B cell (primary cell): ENCODE data around the gene GFI1B. TPM values are rescaled to one million over a fixed set of nuclear protein-coding genes. Genes with fewer than 3 reads are reported as not detected.

Experiments
- ATAC-seq: fragments of 200-7000 bp; cut with Tn5 transposase; one replicate; pipeline ENCODE4 v1.10.0; 2021; ENCODE audit warnings: low read depth, mild to moderate bottlenecking, moderate number of reproducible peaks, moderate library complexity
- CTCF ChIA-PET: fragments of 350-600 bp; sonication (Branson Sonifier 250); formaldehyde crosslinking; loops from one replicate; lab custom pipeline; 2021; ENCODE audit warnings: antibody characterized with exemption, inconsistent platforms; lab: Charles Lee
- POLR2A ChIA-PET: fragments of 350-600 bp; sonication (Branson Sonifier 250); formaldehyde crosslinking; loops from one replicate; lab custom pipeline; 2021; ENCODE audit warnings: antibody characterized with exemption; lab: Charles Lee
- DNase-seq: peaks from one replicate; pipeline ENCODE4 v3.0.0; 2013
- H2AFZ ChIP-seq: 2 replicates; pipeline ENCODE4 v1.6.1; 2012; ENCODE audit warnings: mild to moderate bottlenecking, low read depth, low read length; ENCODE audit not compliant: insufficient read depth, poor library complexity, severe bottlenecking
- H3K27ac ChIP-seq, 2 donors: 1 replicate in 1 of 2; 2 replicates in 1 of 2; pipeline ENCODE4 v1.5.1; 2012 to 2013; ENCODE audit warnings: low read length in 2 of 2, mild to moderate bottlenecking in 2 of 2, moderate library complexity in 1 of 2
- H3K27me3 ChIP-seq, 4 experiments: fragments of 200-600 bp in 1 of 4; sonication (generic) in 1 of 4; replicated peaks in 1 of 4; 1 replicate in 2 of 4; 2 replicates in 2 of 4; pipeline versions ENCODE4 v1.6.1 to v1.7.0; 2013 to 2016; ENCODE audit warnings: low read length in 3 of 4, mild to moderate bottlenecking in 2 of 4, mixed read lengths in 1 of 4, moderate library complexity in 1 of 4; ENCODE audit not compliant: insufficient read depth in 4 of 4, control insufficient read depth in 3 of 4; ENCODE audit errors: control extremely low read depth in 1 of 4
- H3K36me3 ChIP-seq, 2 experiments: replicated peaks in 1 of 2; 1 replicate in 1 of 2; 2 replicates in 1 of 2; pipeline versions ENCODE4 v1.6.1 to v1.7.1; 2013; ENCODE audit warnings: low read length in 1 of 2; ENCODE audit not compliant: insufficient read depth in 2 of 2, control insufficient read depth in 1 of 2; ENCODE audit errors: control extremely low read depth in 1 of 2, extremely low read depth in 1 of 2
- H3K4me1 ChIP-seq, 2 donors: fragments of 200-600 bp in 1 of 2; sonication (generic) in 1 of 2; 1 replicate in 1 of 2; 2 replicates in 1 of 2; pipeline versions ENCODE4 v1.5.1 to v1.6.1; 2013 to 2017; ENCODE audit warnings: low read length in 2 of 2; ENCODE audit not compliant: control insufficient read depth in 2 of 2, insufficient read depth in 2 of 2
- H3K4me2 ChIP-seq: replicated peaks from 2 replicates; pipeline ENCODE3; 2012; ENCODE audit warnings: mild to moderate bottlenecking, low read depth, low read length; ENCODE audit not compliant: poor library complexity, severe bottlenecking
- H3K4me3 ChIP-seq, 5 experiments: fragments of 200-600 bp in 1 of 5; sonication (generic) in 1 of 5; 1 replicate in 3 of 5; 2 replicates in 2 of 5; pipeline versions ENCODE4 v1.5.1 to v1.7.0; 2011 to 2016; ENCODE audit warnings: low read length in 4 of 5, mild to moderate bottlenecking in 4 of 5, low read depth in 2 of 5, control low read depth in 1 of 5, moderate library complexity in 1 of 5; ENCODE audit not compliant: insufficient read depth in 1 of 5; ENCODE audit errors: control extremely low read depth in 1 of 5, extremely low read depth in 1 of 5
- H3K79me2 ChIP-seq: fragments of 200-600 bp; sonication (generic); one replicate; pipeline ENCODE4 v1.6.0; 2016; ENCODE audit warnings: low read length; ENCODE audit not compliant: control insufficient read depth, insufficient read depth
- H3K9ac ChIP-seq: fragments of 200-600 bp; sonication (generic); 2 replicates; pipeline ENCODE4 v1.6.1; 2017; ENCODE audit warnings: mild to moderate bottlenecking, low read length, moderate library complexity
- H3K9me3 ChIP-seq, 3 donors: one replicate each; pipeline versions ENCODE4 v1.6.1 to v1.7.1; 2013; ENCODE audit warnings: low read length in 2 of 3; ENCODE audit not compliant: control insufficient read depth in 2 of 3, insufficient read depth in 1 of 3; ENCODE audit errors: control extremely low read depth in 1 of 3
- H4K20me1 ChIP-seq: 2 replicates; pipeline ENCODE4 v1.6.0; 2012; ENCODE audit warnings: mild to moderate bottlenecking, low read length; ENCODE audit not compliant: insufficient read depth, control insufficient read depth, poor library complexity, severe bottlenecking
- H3K27ac Mint-ChIP-seq: one replicate; pipeline ENCODE4 v1.8.0; 2021; ENCODE audit warnings: mixed read lengths
- H3K27me3 Mint-ChIP-seq: one replicate; pipeline ENCODE4 v1.8.0; 2021; ENCODE audit warnings: mixed read lengths
- H3K4me1 Mint-ChIP-seq: one replicate; pipeline ENCODE4 v1.8.0; 2021; ENCODE audit warnings: mixed read lengths
- H3K4me3 Mint-ChIP-seq: one replicate; pipeline ENCODE4 v1.8.0; 2021; ENCODE audit warnings: mixed read lengths
- H3K9me3 Mint-ChIP-seq: one replicate; pipeline ENCODE4 v1.8.0; 2022; ENCODE audit warnings: mixed read lengths; ENCODE audit not compliant: insufficient read depth
- CTCF ChIP-seq: fragments of 200-600 bp; IDR thresholded peaks from one replicate; pipeline ENCODE4 v1.8.0; 2022; ENCODE audit warnings: antibody characterized with exemption, mild to moderate bottlenecking
- EZH2 ChIP-seq: IDR thresholded peaks from 2 replicates; pipeline ENCODE4 v1.6.1; 2012; ENCODE audit warnings: borderline replicate concordance, low read depth, mild to moderate bottlenecking, moderate library complexity, low read length; ENCODE audit not compliant: insufficient read depth, poor library complexity, severe bottlenecking
- WGBS: methylation state at CpG from one replicate; pipeline ENCODE4 v1.1.5; 2013; ENCODE audit warnings: missing lambda C conversion rate; ENCODE audit not compliant: insufficient coverage; 5-methylcytosine and 5-hydroxymethylcytosine counted together
- intact Hi-C: fragments of 100-400 bp; cut with micrococcal nuclease; formaldehyde crosslinking; loops from one replicate; pipeline ENCODE4 v1.10.0; 2022
- polyA plus RNA-seq: library from polyadenylated mRNA; depleted of rRNA; stranded (reverse); fragments of >200 nt; gene quantifications from 2 replicates; pipeline ENCODE4 v1.2.3, GENCODE V29; 2012
- total RNA-seq, 2 donors: library from RNA; stranded (reverse); fragments of 120-200 nt in 1 of 2; gene quantifications; 1 replicate in 1 of 2; 2 replicates in 1 of 2; pipeline versions ENCODE4 v1.2.3 to v1.2.4, GENCODE V29; 2013 to 2022

Gene GFI1B
- total and polyA plus RNA-seq, 2 donors (not counting 1 experiment from before 2014, with no cell fraction given): 0.09 TPM; not detected in 1

GRCh38 chr9:132957805-132958204 is 20.7 kb upstream of the GFI1B start:
- H3K9me3 Mint-ChIP-seq: peaks cover 8% of the 10 kb centered on the region

GRCh38 chr9:132961002-132961401 is 17.5 kb upstream of the GFI1B start:
- H3K27ac Mint-ChIP-seq: no peak overlapping the region
- H3K9me3 Mint-ChIP-seq: peaks cover 8% of the 10 kb centered on the region
- no peaks in the 10 kb centered on the region for H3K36me3 ChIP-seq
- no peaks in the 10 kb centered on the region for H4K20me1 ChIP-seq
- ChIA-PET CTCF (no interaction called here), POLR2A (no interaction called here)
- no peak overlapping the region for H3K4me3 Mint-ChIP-seq
- H3K9me3 ChIP-seq: peaks cover 0 to 14% (median 8%) of the 10 kb centered on the region in 3 donors
- peaks cover 32% of the 10 kb centered on the region for H3K27me3 Mint-ChIP-seq
- H3K4me1 ChIP-seq: no peaks in the 10 kb centered on the region
- no peak overlapping the region for H3K4me2 ChIP-seq
- intact Hi-C loops: no loop called here
- no peak for ATAC-seq
- H3K9ac ChIP-seq: no peak overlapping the region
- DNase-seq: no peak
- no peak overlapping the region for H3K27ac ChIP-seq
- H3K4me3 ChIP-seq: no peak overlapping the region
- H3K27me3 ChIP-seq: peaks cover 0 to 3% (median 0%) of the 10 kb centered on the region in 4 experiments
- H3K4me1 Mint-ChIP-seq: no peaks in the 10 kb centered on the region
- TF ChIP-seq EZH2 (no peak), CTCF (no peak)
- WGBS: no CpG with 5 or more reads among the region's 6 CpGs
- no peaks in the 10 kb centered on the region for H3K79me2 ChIP-seq
- no peak overlapping the region for H2AFZ ChIP-seq

More at GRCh38 chr9:132957805-132958204, 20.7 kb upstream of the GFI1B start:
- Histone ChIP-seq H4K20me1 (no peaks in the 10 kb centered on the region), H2AFZ (no peak overlapping the region), H3K27me3 (no peaks in the 10 kb centered on the region), H3K4me2 (no peak overlapping the region), H3K79me2 (no peaks in the 10 kb centered on the region), H3K36me3 (no peaks in the 10 kb centered on the region), H3K4me3 (no peak overlapping the region), H3K4me1 (no peaks in the 10 kb centered on the region), H3K9ac (no peak overlapping the region), H3K27ac (no peak overlapping the region), H3K9me3 (peaks cover 0 to 28% (median 14%) of the 10 kb centered on the region in 3 donors)
- no peak for TF ChIP-seq CTCF
- TF ChIP-seq EZH2: no peak
- intact Hi-C loops: no loop called here
- H3K4me3 Mint-ChIP-seq: no peak overlapping the region
- H3K4me1 Mint-ChIP-seq: no peaks in the 10 kb centered on the region
- H3K27me3 Mint-ChIP-seq: peaks cover 29% of the 10 kb centered on the region
- CTCF ChIA-PET: no interaction called here
- ATAC-seq (no peak), DNase-seq (no peak)
- WGBS: 99% methylated on average over 5 of the region's 6 CpGs
- POLR2A ChIA-PET: no interaction called here
- H3K27ac Mint-ChIP-seq: no peak overlapping the region
